22Rv1 (cell line): Measurements from ENCODE around the gene BTN3A1.
A peak's percentile ranks its signal among the peaks of the same experiment; 100 is the strongest.

Source experiments
- H3K27ac ChIP-seq: fragments of 450-650 bp; 2 replicates; pipeline ENCODE4 v1.5.1; 2017
- CTCF ChIP-seq: fragments of 450-650 bp; IDR thresholded peaks from 2 replicates; pipeline ENCODE4 v1.5.1; 2017; ENCODE audit warnings: mild to moderate bottlenecking
- ZFX ChIP-seq: fragments of 450-650 bp; IDR thresholded peaks from 2 replicates; pipeline ENCODE4 v1.6.1; 2017; ENCODE audit warnings: antibody characterized with exemption, borderline replicate concordance

Gene BTN3A1

DNA sequence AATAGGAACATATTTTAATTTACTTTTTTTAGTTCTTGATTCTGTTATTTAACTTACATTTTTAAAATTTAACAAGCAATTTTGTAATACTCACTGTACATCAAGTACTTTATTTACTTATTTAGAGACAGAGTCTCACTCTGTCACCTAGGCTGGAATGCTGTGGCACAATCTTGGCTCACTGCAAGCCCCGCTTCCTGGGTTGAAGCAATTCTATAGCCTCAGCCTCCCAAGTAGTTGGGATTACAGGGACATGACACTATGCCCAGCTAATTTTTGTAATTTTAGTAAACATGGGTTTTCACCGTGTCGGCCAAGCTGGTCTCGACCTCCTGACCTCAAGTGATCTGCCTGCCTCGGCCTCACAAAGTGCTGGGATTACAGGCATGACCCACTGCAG lies 45.2 kb downstream of the BTN3A1 start:
- H3K27ac ChIP-seq = no peak overlapping the region
- no peak for TF ChIP-seq CTCF
- no peak for TF ChIP-seq ZFX

GRCh38 chr6:26450240-26450639 lies 48.2 kb downstream of the BTN3A1 start:
- no peak overlapping the region for H3K27ac ChIP-seq
- TF ChIP-seq ZFX (no peak), CTCF (no peak)

- H3K27ac ChIP-seq = no peak overlapping the region
- TF ChIP-seq CTCF = no peak
- TF ChIP-seq ZFX = no peak
Observed at GRCh38 chr6:26452631-26453235, 50.7 kb downstream of the BTN3A1 start.

DNA sequence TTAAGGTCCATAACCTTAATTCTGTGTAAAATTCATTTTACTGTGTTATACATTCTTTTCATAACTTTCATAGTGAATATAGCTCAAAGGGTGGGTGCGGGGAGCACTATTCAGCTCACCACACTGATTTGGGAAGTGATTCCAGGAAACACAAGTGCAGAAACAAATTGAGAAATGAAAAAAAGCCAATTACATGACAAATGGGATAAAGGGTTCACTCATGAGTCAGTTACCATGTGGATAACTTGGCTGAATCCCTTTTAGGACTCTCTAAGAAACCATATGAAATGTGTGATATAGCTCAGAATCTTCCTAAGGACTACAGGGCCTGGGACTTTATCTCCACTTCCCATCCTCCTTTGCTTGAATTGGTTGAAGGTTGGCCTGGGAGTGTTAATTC lies 52.6 kb downstream of the BTN3A1 start:
- TF ChIP-seq CTCF = no peak
- no peak for TF ChIP-seq ZFX

DNA sequence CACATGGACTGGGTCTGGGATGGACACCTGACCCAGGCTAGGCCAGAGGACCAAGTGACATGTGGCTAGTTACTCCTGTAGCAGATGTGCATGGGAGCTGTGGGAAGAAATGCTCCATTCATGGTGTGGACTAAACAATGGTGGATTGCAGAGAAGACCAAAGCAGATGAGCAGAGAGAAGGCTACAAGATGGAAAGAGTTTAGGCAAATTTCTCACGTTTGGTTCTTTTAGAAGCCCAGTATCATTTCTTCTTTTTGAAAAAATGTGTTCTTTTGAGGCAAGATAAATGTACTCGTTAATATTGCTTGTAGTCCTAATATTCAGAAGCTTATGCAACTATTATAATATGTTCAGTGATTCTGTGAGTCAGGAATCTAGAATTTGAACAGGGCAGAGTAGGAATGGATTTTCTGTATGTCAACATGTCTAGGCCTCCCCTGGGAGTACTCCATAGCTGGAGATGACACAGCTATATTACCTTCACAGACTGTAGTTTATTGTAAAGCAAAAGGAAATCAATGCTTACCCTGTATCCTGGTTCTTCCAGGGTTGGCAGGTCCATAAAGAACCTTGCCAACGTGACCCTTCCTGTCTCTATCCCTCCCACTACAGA lies 53.4 kb downstream of the BTN3A1 start:
- TF ChIP-seq ZFX = no peak
- TF ChIP-seq CTCF = no peak
- H3K27ac ChIP-seq = no peak overlapping the region

More for the DNA sequence above, 52.6 kb downstream of the BTN3A1 start:
- H3K27ac ChIP-seq = no peak overlapping the region

GRCh38 chr6:26457264-26457805 lies 55.3 kb downstream of the BTN3A1 start:
- H3K27ac ChIP-seq = peak overlapping the region; percentile 72
- no peak for TF ChIP-seq ZFX

GRCh38 chr6:26457806-26458688 lies 56.0 kb downstream of the BTN3A1 start, which contains the start of gene BTN2A1:
TSS of gene BTN2A1 (plus strand) at chr6:26457955. CDS start at chr6:26458637, 682 bp downstream.
- no peak for TF ChIP-seq CTCF
- no peak for TF ChIP-seq ZFX
- H3K27ac ChIP-seq = peak within 1 kb of the TSS; percentile 72
